ENCODE data around the gene LY9.

The LY9 gene

DNA sequence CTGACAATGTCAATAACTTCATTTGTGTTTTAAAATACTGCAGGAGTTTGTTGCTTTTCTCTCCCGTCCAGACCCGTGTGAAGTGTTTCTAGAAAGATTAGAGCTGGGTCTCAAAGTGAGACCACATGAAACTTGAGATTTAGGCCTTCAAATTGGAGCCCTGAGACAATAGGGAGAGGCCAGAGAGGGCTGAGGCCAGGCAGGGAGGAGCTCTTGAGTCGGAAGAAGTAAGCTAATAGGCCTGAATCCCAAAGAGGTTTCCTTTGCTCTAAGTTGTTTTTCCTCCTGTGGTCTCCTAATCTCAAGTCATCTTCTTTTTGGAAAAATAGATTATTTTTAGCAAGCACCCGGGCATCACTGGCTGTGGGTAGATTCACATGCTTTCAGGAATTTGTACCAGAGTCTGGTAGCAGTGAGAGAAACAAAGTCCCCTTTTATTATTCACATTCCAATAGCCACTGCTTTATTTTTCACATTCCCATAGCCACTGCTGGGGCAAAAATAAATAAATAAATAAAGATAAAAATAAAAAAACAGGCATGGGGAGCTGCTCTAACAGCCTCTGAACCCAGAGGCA lies 41.1 kb downstream of the LY9 start:
- DNase-seq (ENCODE audit: low read depth), result peak; percentile 28

DNA sequence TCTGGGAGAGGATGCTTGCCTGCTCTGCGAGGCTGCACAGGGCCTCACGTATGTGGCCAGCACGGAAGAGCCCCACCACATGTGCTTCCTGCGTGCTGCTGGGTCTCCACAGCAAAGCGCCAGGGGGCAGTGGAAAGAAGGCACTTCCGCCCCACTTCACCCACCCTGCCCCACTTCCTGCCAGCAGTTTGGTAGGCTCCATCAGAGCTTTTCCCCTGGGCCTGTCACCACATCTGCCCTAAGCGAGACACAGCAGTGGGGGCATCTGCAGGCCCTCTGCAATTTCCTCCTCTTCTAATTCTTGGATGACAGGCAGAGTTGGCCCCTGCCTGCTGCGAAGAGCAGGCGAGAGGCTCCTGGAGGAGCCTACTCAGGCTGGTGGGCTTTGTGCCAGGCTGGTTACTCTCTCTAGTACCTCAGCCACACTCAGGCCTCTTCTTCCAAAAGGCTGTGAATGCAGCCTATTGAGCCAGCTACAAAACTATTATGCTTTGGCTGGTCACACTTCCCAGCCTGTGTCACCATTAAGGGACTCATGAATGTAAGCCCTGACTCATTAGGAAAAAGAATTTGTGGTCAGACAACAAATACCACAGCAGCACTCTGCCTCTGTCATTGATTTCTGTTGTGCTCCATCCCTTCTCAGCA lies 41.7 kb downstream of the LY9 start:
- DNase-seq (ENCODE audit: low read depth), result peak; percentile 37

DNA sequence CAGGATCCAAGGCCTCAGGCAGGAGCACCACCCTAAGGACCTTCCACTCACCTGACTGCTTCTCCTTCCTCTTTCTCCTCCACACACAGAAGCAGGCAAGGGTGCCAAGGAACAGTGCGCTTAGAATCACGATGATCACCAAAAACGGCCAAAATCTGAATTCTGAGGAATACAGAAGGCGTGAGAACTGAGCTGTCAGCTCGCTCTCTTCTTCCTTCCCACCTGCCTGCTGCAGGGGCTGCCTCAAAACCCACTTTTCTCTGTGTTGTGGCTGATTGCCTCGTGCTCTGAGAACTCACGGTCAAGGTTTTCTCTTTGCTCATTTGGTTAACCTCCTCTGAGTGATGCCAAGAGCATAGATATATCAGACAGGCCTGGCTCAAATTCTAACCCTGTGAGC lies 42.9 kb downstream of the LY9 start:
- DNase-seq (ENCODE audit: low read depth), result no peak

DNA sequence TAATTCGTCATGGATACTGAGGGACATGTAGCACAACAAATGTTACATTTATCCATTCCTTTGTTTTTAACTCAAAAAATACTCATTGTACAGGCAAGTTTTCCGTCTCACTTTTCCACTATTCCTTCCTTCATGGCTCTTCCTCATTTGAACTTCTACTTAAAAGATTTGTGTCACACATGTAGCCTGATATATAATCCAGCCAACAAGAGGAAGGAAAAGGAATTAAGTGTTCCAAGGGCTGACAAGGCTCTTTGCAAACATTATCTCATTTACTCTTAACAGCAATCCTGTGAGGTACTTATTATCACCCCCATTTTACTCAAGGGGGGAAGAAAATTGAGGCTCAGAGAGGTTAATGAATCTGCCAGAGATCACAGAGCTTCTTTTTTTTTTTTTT lies 43.8 kb downstream of the LY9 start:
- no peak for DNase-seq (ENCODE audit: low read depth)

DNA sequence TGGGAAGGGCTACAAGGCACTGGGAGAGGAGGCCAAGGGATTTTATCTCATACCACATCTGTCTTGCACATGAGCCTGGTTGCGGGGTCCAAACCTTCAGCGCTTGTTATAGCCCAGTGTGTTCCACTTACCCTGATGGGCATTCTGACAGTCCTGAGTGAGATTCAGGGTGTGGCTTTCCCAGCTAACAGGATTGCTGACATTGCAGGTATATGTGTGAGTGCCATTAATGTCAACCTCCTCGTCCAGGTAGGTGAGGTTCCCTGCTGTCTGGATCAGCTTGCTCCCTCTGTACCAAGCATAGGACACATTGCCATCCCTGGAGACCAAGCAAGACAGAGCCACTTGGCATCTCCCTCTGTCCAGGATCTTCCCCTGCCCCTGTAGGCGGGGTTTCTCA lies 45.1 kb downstream of the LY9 start:
- DNase-seq (ENCODE audit: low read depth), result no peak

DNA sequence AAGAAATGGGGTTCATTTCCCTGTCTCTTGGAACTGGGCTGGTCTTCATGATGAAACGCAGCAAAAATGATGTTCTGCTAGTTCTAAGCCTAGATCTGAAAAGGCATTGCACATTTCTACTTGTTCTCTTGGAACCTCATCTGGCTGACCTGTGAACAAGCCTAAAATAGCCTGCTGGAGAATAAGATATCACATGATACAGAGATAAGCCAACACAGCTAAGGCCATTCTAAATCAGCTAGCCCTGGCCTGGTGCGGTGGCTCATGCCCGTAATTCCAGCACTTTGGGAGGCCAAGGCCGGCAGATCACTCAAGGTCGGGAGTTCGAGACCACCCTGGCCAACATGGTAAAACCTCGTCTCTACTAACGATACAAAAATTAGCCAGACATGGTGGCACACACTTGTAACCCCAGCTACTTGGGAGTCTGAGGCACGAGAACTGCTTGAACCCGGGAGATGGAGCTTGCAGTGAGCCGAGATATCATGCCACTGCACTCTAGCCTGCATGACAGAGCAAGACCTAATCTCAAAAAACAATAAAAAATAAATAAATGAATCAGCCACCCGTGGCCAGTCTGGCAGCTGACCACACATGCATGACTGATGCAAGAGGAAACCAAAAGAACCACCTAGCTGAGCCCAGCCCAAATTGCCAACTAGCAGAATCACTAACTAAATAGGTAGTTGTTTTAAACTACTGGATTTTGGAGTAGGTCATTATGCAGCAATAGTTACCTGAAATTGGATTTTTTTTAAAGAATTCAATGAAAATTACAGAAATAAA lies 48.7 kb downstream of the LY9 start:
- DNase-seq (ENCODE audit: low read depth), result no peak

DNA sequence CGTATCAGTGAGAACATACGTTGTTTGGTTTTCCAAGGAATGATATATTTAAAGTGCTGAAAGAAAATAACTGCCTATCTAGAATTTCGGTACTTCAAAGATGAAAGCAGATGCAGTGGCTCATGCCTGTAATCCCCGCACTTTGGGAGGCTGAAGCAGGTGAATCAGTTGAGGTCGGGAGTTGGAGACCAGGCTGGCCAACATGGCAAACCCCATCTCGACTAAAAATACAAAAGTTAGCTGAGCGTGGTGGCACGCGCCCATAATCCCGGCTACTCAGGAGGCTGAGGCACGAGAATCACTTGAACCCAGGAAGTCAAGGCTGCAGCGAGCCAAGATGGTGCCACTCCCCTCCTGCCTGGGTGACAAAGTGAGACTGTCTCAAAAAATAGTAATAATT lies 50.3 kb downstream of the LY9 start:
- DNase-seq (ENCODE audit: low read depth), result no peak

DNA sequence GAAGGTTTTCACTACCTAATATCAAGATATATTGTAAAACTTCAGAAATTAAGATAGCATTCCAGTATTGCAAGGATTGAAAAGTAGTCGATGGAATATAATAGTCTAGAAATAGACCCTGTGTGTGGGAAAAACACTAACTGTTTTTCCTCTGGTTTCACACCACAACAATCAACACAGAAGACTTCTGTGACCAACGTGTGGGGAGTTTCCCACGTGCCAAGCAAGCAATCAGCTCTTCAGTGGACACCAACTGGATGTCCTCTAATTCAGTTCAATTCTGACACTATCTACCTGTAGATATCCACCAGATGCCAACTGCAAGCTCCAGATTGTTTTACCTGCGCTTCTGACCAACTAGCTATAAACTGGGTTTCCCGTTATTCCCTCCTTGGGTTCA lies 54.6 kb downstream of the LY9 start:
- no peak for DNase-seq (ENCODE audit: low read depth)

DNA sequence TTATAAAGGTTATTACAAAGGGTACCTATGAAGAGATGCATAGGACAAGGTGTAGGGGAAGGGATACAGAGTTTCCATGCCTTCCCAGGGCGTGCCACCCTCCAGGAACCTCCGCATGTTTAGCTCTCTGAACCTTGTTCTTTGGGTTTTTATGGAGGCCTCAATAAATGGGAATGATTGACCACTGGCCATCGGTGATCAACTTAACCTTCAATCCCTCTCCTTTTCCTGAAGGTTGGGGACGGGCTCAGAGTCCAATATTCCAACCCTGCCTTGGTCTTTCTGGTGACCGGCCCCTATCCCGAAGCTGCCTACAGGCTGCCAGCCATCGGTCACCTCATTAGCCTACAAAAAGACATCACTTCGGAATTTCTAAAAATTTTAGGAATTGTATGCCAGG lies 55.0 kb downstream of the LY9 start:
- no peak for DNase-seq (ENCODE audit: low read depth)

DNA sequence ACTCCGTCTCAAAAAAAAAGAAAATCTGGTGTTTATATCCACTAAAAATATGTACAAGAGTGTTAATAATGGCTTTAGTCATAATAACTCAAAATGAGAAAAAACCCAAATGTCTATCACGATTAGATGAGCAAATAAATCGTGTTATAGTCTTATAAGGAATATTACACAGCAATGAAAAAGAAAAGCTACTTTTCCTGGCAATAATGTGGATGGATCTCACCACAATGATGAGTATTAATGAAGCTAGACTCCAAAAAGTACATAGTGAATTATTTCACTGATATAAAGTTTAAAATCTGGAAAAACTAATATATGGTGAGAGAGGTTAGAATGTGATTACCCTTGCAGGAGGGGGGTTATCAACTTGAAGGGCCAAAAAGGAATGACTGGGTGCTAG lies 57.0 kb downstream of the LY9 start:
- no peak for DNase-seq (ENCODE audit: low read depth)

DNA sequence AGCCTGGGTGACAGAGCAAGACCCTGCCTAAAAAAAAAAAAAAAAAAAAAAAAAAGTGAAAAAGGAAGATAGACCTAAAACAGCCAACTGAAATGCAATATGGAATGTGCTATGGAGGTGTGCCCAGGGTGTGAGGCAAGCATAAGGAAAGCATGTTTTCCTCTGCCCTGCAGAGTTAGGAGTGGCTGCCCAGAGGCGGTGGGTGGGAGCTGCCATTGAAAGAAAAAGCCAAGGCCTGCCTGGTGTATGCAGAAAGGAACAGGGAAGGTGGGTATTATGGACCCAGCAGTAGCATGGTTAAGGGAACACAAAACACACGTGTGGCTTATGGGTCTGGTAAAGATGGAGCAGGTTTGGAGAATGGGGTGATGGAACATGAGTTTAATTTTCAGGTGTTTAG lies 57.8 kb downstream of the LY9 start:
- no peak for DNase-seq (ENCODE audit: low read depth)

DNA sequence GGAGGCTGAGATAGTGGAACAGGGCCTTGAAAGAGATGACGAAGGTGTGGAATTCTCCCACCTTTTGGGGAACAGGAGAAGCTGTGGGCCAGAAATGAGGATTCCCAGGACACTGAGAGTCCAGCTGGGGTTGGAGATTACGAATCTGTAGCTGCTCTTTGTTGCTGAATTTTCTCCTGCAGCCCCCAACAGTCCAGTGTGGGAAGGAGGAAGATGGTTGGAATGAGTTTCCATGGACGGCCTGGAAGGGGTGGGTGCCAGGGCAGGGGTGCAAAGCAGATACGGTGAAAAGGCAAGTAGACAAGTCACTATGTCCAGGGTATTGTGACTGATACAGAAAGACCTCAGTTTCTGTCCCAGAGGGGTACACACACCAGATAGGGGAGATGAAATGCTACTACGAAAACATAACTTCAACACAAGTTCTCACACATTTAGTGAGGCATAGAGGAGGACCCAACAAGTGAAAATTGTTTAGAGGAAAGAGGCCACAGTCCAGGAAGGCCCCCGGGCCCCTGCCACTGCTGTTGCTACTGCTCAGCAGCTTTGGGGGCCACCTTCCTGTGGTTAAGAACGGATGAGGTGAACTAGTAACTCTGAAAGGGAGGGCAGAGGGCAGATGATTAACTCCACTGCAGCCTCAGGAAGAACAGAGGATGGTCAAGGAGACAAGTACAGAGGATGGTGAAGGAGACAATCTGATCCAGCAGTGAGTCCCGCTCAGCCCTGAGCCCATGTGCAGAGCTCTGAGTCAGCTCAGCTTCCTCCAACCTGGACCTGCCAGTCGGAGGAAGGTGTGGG lies 59.4 kb downstream of the LY9 start:
- DNase-seq (ENCODE audit: low read depth), result no peak

DNA sequence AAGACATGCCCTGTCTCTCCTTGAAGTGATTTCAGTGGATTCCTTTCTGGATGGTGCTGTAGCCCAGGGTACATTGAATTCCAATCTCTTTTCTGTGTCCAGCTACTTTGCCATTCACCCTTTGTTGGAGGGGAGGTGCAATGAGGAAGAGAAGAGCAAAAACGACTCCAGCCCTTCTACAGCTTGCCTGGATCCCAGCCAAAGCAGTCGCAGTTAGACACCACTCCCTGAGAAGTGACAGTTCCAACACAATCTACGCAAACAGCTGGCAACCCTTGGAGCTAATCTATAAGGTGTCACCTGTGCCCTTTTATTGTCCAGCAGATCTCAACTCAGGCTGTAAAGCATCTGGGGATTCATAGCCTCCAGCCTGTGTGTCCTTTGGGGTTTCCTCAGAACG lies 62.1 kb downstream of the LY9 start:
- DNase-seq (ENCODE audit: low read depth), result no peak

DNA sequence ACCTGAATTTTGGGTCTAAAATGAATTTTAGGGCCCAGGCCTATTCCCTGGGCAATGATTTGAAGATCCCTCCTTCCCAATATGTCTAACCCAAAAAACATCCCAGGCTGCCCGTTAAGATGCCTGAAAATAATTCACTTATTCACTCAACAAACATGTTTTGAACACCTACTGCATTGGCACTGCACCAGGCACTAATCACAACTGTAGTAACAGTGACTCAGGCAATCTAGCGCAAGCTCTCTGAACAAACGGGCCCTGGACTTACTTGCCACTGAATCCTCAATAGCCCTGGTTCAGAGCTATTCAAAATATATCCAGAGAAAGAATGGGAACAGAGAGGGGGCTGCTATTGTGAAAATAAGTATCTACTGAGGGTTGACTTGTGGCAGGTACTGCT lies 62.5 kb downstream of the LY9 start:
- peak; percentile 21 for DNase-seq (ENCODE audit: low read depth)

DNA sequence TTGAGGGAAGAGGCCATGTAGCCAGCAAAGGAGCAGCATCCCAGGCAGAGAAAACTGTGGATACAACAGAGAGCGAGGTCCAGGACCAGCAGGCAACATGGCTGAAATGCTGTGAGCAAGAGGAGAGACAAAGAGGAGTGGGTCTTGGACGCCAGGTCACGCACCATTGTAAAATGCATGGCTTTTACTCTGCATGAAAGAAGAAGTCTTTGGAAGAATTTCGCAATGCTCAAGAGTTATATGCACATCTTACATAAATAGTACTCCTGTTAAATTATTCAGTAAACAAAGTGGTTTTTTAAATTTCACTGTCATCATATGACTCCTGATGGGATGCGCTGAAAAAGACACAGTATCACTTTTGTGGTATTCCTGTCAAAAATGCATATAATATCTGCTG lies 63.2 kb downstream of the LY9 start:
- DNase-seq (ENCODE audit: low read depth), result peak; percentile 59

DNA sequence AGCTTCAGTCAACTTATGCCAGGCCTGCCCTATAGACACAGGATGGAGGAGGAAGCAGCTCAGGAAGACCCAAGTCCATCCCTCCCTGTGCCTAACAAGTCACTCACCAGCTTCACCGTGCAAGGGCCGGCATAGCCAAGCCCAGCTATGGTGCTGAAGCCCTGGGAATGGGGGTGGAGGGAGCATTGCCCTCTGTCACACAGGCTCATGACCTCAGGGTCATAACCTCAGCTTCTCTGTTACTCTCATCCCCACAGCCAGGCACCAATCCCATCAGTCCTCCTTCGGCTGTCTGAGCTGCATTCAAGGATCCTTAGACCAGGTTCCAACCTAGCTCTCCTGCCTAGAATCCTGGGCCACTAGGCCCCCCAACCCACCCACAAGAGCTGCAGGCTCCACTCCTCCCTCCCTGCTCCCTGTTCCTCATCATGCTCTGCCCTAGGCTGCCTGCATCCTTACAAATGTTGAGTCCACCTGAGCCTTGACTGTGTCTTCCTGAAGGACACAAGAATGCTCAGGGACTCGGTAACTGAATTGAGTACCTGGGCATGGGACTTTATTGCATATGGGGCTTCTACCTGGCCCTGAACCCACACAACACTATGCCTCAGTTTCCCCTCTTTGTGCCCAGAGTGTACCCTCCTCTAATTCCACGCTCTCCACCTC lies 65.0 kb downstream of the LY9 start:
- no peak for DNase-seq (ENCODE audit: low read depth)

DNA sequence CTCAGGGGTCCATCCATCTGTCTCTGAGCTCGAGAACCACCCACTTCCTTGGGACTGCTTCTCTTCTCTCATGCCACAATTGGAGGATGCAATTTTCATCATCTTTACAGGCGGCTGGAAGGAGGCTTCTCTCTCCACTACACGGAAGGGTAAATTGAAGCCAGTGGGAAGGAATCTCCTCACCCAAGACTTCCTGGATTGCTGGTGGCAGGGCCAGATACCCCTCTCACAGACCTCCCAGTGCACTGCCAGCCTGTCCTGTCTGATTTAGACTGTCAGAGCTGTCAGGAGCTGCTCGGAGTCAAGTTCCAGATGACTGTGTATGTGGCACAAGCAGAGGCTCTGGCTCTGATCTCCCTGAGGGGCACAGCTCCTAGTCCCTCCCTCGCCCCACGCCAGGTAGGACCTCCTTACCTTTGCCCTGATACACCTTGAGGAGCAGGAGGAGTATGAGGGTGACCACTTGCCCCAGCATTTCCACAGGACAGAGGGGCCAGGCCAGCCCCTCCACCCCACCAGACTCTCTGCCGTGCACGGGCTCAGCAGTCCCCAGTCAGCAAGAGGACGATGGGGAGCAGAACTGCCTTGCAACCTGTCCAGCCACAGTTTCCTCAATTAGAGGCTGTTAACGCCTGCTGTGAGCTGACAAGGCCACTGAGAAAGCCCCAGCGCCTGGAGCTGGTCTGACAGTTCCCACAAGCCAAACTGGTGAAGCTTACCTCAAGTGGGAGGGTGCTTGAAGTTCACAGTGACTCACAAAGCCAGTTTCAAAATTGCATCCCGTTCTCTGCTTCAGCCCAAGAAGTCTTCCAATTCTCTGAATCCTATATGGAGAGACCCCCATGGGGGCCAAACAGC lies 66.5 kb downstream of the LY9 start, which contains the start of gene CD244:
TSS of gene CD244 (minus strand) at position 685 of the 858 bp plus-strand sequence. CDS start at position 475, 210 bp downstream.
- DNase-seq (ENCODE audit: low read depth), result peak; percentile 89

DNA sequence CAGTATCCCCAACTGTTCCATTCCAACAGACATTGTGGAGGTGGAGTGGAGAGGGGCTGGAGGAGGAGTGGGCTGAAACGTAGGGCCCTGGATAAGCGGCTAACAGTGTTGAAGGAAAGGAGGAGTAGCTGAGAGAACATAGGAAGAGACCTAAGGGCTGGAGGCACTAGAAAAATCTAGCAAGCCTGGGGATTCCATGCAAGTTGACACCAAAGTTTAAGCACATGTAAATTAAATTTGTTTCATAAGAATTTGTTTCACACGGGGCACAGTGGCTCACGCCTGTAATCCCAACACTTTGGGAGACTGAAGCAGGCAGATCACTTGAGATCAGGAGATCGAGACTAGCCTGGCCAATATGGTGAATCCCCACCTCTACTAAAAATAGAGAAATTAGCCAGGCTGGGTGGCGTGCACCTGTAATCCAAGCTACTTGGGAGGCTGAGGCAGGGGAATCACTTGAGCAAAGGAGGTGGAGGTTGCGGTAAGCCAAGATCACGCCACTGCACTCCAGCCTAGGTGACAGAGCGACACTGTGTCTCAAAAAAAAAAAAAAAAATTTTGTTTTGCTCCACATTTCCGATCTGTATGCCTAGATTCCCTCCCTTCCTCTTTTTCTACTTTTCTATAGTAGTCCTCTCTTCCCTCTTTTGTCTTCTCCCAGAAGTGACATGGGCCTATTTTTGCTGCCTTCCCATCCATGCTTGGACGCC lies 67.2 kb downstream of the LY9 start:
- no peak for DNase-seq (ENCODE audit: low read depth)

DNA sequence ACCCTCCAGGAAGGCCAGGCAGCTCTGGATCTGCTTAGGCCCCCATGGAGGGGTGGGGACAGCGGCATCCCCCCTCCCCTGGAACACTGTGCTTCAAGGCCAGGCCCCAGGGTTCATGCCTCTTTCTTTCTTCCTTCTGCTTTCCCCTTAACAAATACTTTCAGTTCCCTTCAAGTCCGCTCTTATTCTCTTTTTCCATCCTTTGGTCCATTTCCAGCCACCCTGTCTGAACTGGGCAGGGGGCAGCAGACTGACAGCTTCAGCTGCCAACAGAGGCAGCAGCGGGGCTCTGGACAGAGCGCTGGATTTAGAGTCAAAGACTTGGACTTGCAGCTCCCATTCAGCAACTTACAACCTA lies 67.8 kb downstream of the LY9 start:
- DNase-seq (ENCODE audit: low read depth), result no peak

DNA sequence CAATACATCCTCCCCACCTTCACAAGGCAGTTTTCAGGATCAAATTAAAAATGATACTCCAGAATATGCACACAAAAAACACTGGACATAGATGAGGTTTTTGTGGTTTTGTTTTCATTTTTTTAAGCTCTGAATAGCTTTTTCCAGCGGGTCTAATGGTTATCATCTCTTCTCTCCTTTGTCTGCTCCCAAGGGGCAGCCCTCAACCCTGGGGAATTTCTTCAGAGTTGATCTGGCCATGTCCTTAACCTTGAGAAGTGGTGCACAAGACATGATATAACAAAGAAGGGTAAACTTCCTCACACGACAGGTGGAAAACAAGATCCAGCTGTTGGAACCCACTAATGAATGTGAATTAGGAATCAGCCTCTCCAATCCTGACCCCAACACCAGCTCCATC lies 68.2 kb downstream of the LY9 start:
- DNase-seq (ENCODE audit: low read depth), result peak; percentile 27

DNA sequence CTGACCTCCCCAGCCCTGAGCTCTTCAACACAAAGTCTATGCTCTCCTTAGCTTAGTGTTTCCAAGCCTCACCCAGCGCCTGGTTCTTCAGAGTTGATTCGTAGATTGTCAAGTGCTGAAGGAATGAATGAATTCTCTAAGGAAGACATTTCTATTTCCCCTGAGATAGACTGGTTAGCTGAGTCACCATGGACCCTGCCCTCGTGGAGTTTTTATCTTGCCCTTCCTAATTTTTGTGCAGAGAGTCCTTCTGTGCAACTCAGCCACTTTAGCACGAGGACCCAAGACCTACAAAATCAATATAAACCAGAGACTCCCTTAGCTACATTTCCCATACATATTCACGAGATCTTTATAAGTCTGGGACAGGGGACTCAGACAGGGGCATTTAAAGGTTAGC lies 69.4 kb downstream of the LY9 start:
- no peak for DNase-seq (ENCODE audit: low read depth)

All from amniotic epithelial cell (primary cell).